Heart right ventricle (tissue), 16 donors: Measurements from ENCODE around the gene C16orf46. TPM values are rescaled to one million over a fixed set of nuclear protein-coding genes. Genes with fewer than 3 reads are reported as not detected.

Experiments
- ATAC-seq, 8 donors: fragments of 200-7000 bp; cut with Tn5 transposase; one replicate each; pipeline ENCODE4 v1.9.1; 2020; ENCODE audit warnings: mild to moderate bottlenecking in 8 of 8, moderate library complexity in 8 of 8, moderate number of reproducible peaks in 1 of 8
- DNase-seq, 2 donors: peaks; one replicate each; pipeline ENCODE4 v3.0.0-alpha.2; 2020
- H3K27ac ChIP-seq, 10 donors: fragments of 200-600 bp; sonication (generic) in 2 of 10; one replicate each; pipeline versions ENCODE4 v1.5.0 to v1.8.0; 2020 to 2022; ENCODE audit warnings: mild to moderate bottlenecking in 3 of 10
- H3K27me3 ChIP-seq, 7 donors: fragments of 200-600 bp; one replicate each; pipeline ENCODE4 v1.8.0; 2021 to 2022; ENCODE audit warnings: mild to moderate bottlenecking in 2 of 7
- H3K36me3 ChIP-seq, 9 donors: fragments of 200-600 bp; sonication (generic) in 1 of 9; one replicate each; pipeline versions ENCODE4 v1.5.0 to v1.8.0; 2020 to 2022; ENCODE audit warnings: mild to moderate bottlenecking in 2 of 9
- H3K4me1 ChIP-seq, 9 donors: fragments of 200-600 bp; sonication (generic) in 1 of 9; one replicate each; pipeline versions ENCODE4 v1.5.0 to v1.8.0; 2020 to 2022; ENCODE audit warnings: mild to moderate bottlenecking in 4 of 9
- H3K4me3 ChIP-seq, 10 donors: fragments of 200-600 bp; sonication (generic) in 2 of 10; one replicate each; pipeline versions ENCODE4 v1.5.0 to v1.8.0; 2020 to 2022; ENCODE audit warnings: mild to moderate bottlenecking in 7 of 10, moderate library complexity in 2 of 10
- H3K9me3 ChIP-seq, 11 donors: fragments of 200-600 bp in 10 of 11; sonication (generic) in 2 of 11; one replicate each; pipeline versions ENCODE4 v1.5.0 to v1.8.0; 2013 to 2022; ENCODE audit warnings: mild to moderate bottlenecking in 2 of 11, control low read depth in 1 of 11, moderate library complexity in 1 of 11
- WGBS, 2 donors: extraction: QIAGEN DNeasy Blood & Tissue Kit; methylation state at CpG; one replicate each; pipeline ENCODE4 v1.1.7; 2013; ENCODE audit warnings: inconsistent platforms in 1 of 2; 5-methylcytosine and 5-hydroxymethylcytosine counted together
- intact Hi-C, 10 donors: fragments of 100-400 bp; cut with DNase I; formaldehyde crosslinking; loops; one replicate each; pipeline versions ENCODE4 v1.11.1 to v1.14.2; 2022
- polyA plus RNA-seq, 2 donors: library from polyadenylated mRNA; stranded (reverse); fragments of 200-250 nt; gene quantifications; one replicate each; pipeline ENCODE4 v1.2.3, GENCODE V29; 2013
- total RNA-seq, 10 donors: library from RNA; stranded (reverse); fragmentation: NEBNext Ultra II Directional in 3 of 10; extraction: Animal tissue kit (Norgen Biotek cat#: 25700) in 3 of 10; gene quantifications; one replicate each; pipeline versions ENCODE4 v1.2.1 to v1.2.4, GENCODE V29; 2021 to 2023
- TF ChIP-seq, protein P1 (sequence below), 9 donors: fragments of 200-600 bp; sonication (generic) in 2 of 9; IDR thresholded peaks; one replicate each; pipeline versions ENCODE4 v1.5.0 to v1.8.0; 2021 to 2022; ENCODE audit warnings: antibody characterized with exemption in 9 of 9, mild to moderate bottlenecking in 5 of 9, moderate library complexity in 1 of 9
- donor health status: Arrhythmogenic right ventricular cardiomyopathy.
- donor health status: ischemic (EF 13 %, LVEDD 7.1; RV severe dilation, severe dysfunction).
- donor health status: healthy with polysubstance abuse.
- donor health status: DM: no; HTN: yes; CAD: no.
- donor health status: DM: no; HTN: no; CAD: no.
- donor health status: ischemic (EF 25% LVEDD 6.9; RV normal size, moderate dysfunction).
- donor health status: ischemic (EF 25% LVEDD 5.7; RV mildly dilated, moderate dysfunction).
- donor health status: healthy.
- donor health status: DM: yes; HTN: yes; CAD: no.
- donor health status: Ischemic cardiomyopathy.
- donor health status: ischemic (EF 35%, LVEDD 5.7; RV mildly dilated, moderate dysfunction).
- donor health status: nonischemic (EF 11% LVEDD 7.7; RV severe dilation, severe dysfunction).
- donor health status: DM: yes; HTN: yes; CAD: no.
- donor health status: PGD.
- donor health status: ischemic (EF 29% LVEDD 5.4; RV normal size, mild dysfunction).
- donor health status: nonischemic (EF 23%, LVEDD 6.1; RV moderate dilation, normal function).

Gene C16orf46
- total and polyA plus RNA-seq, 12 donors, result 0.19 to 2.0 (median 0.57) TPM; not detected in 3

DNA sequence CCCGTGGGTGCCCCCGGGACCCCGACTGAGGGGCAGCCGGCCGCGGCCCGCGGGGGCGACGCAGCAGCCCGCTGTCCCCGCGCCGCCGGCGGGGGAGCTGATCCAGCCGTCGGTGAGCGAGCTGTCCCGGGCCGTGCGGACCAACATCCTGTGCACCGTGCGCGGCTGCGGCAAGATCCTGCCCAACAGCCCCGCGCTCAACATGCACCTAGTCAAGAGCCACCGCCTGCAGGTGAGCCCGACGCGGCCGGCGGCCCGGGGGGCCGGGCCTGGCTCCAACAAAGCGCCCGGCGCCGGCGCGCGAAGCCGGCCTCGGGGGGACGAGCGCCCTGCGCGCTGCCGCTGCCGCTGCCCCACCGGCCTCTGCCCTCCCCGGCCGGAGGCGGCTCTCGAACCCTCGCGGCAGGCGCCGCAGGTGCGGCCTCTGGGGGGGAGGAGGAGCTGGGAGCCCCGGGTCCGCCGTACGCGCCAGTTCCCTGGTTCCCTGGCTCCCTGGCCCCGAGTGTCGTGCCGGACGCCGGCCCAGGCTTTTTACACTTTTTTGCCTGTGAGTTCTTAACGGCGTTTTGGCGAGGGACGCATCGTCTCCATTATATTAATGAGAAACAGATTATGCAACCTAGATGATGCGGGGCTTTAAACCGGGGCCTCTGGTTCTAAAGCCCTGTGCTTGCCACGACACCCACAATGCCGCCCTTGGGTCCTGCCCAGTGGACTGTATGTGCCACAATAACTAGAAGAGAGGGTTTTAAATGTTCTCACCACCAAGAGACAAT lies 40.9 kb downstream of the C16orf46 start:
- Histone ChIP-seq H3K4me3 (peak overlapping the region; percentile 68 to 95 (median 77)), H3K27me3 (no peaks in the 10 kb centered on the region), H3K9me3 (no peaks in the 10 kb centered on the region), H3K36me3 (peaks cover 0 to 33% (median 0%) of the 10 kb centered on the region in 9 donors), H3K4me1 (peaks cover 0 to 43% (median 25%) of the 10 kb centered on the region in 9 donors), H3K27ac (peak overlapping the region; percentile 73 to 90 (median 81))
- ATAC-seq (peak in 6 of 8 donors; percentile 20 to 53 (median 36)), DNase-seq (peak; percentile 12 to 39)
- TF ChIP-seq, protein P1, sequence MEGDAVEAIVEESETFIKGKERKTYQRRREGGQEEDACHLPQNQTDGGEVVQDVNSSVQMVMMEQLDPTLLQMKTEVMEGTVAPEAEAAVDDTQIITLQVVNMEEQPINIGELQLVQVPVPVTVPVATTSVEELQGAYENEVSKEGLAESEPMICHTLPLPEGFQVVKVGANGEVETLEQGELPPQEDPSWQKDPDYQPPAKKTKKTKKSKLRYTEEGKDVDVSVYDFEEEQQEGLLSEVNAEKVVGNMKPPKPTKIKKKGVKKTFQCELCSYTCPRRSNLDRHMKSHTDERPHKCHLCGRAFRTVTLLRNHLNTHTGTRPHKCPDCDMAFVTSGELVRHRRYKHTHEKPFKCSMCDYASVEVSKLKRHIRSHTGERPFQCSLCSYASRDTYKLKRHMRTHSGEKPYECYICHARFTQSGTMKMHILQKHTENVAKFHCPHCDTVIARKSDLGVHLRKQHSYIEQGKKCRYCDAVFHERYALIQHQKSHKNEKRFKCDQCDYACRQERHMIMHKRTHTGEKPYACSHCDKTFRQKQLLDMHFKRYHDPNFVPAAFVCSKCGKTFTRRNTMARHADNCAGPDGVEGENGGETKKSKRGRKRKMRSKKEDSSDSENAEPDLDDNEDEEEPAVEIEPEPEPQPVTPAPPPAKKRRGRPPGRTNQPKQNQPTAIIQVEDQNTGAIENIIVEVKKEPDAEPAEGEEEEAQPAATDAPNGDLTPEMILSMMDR (IDR thresholded peaks at IDR 0.05), result peak in 2 of 9 donors; percentile 7 to 18
- 0 to 1% methylated on average over 80 of the region's 80 CpGs for WGBS, 2 donors
- intact Hi-C loops, result loop anchor here in 7 of 10 donors (1.0 to 10.0 kb wide), 9 partner anchors 29 to 709 kb away; partner anchors contain the start of genes C16orf46 (in 6 of the 7), CENPN (in 1 of the 7), GAN (in 1 of the 7) and GCSH (in 1 of the 7)

DNA sequence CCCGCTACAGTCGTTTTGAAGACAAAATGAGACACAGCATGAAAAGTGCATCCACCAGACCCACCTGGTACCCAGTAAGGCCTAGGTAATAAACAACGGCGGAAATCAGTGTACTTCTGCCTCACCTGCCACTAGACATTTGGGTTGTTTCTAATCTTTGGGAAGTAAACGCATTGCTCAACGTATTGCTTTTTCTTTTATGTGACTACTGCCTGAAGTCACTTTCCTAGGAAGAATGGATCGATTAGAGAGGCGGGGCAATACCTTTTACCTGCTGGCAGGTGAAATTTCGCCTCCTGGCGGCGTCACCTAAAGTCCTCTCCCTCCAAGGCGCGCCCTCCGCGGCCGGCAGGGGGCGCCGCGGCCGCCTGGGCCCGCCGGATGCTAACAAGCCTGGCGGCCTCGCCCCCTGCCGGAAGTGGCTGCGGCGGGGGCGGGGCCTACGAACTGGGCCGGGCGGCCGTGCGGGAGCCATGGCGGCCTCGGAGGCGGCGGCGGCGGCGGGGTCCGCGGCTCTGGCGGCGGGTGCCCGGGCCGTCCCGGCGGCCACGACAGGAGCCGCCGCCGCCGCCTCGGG lies 41.6 kb downstream of the C16orf46 start, which contains the start of gene ATMIN:
ATMIN (plus strand) TSS at position 445 of the 577 bp plus-strand sequence; CDS start at position 474, 29 bp downstream.
- TF ChIP-seq, protein P1 (IDR thresholded peaks at IDR 0.05), result peak; percentile 89 to 98 (median 96)

DNA sequence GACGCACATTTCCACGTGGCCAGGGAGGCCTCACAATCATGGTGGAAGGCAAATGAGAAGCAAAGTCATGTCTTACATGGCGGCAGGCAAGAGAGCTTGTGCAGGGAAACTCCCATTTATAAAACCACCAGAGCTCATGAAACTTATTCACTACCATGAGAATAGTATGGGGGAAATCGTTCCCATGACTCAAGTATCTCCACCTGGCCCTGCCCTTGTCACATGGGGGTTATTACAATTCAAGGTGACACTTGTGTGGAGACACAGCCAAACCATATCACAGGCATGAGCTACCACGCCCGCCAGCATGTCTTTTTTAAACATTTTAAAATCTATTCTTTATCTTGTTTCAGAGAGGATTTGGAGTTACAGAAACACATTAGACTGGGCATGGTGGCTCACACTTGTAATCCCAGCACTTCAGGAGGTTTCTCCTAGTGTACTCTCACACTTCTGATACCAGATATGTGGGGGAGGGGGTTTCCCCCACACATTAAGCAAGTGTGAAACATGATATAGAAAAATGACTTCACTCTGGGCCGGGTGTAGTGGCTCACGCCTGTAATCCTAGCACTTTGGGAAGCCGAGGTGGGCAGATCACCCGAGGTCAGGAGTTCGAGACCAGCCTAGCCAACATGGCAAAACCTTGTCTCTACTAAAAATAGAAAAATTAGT lies 47.0 kb downstream of the C16orf46 start:
- ATAC-seq, result no peak
- H3K36me3 ChIP-seq, result peaks cover 0 to 39% (median 0%) of the 10 kb centered on the region in 9 donors
- H3K4me1 ChIP-seq, result peaks cover 0 to under 1% (median 0%) of the 10 kb centered on the region in 9 donors
- intact Hi-C loops, result loop anchor here in 3 of 10 donors (10.0 kb wide), 3 partner anchors 285 to 715 kb away; partner anchors contain the start of gene GAN (in 1 of the 3)
- TF ChIP-seq, protein P1 (IDR thresholded peaks at IDR 0.05), result no peak
- no peaks in the 10 kb centered on the region for H3K9me3 ChIP-seq
- no peaks in the 10 kb centered on the region for H3K27me3 ChIP-seq
- DNase-seq, result no peak
- 81 to 94% methylated on average over 11 of the region's 11 CpGs for WGBS, 2 donors
- no peak overlapping the region for H3K27ac ChIP-seq
- no peak overlapping the region for H3K4me3 ChIP-seq

More for the DNA sequence above, 41.6 kb downstream of the C16orf46 start, which contains the start of gene ATMIN:
- Histone ChIP-seq H3K27me3 (no peaks in the 10 kb centered on the region), H3K36me3 (peaks cover 0 to 27% (median 0%) of the 10 kb centered on the region in 9 donors), H3K27ac (peak within 1 kb of the TSS; percentile 73 to 90 (median 81)), H3K9me3 (no peaks in the 10 kb centered on the region), H3K4me3 (peak within 1 kb of the TSS; percentile 68 to 95 (median 77)), H3K4me1 (peaks cover 0 to 43% (median 25%) of the 10 kb centered on the region in 9 donors)
- DNase-seq, result peak; percentile 76 to 89
- ATAC-seq, result peak; percentile 91 to 97 (median 96)
- 5 to 9% methylated on average over 46 to 54 of the region's 54 CpGs for WGBS, 2 donors
- intact Hi-C loops, result loop anchor here in 6 of 10 donors (1.0 to 10.0 kb wide), 7 partner anchors 28 to 709 kb away; partner anchors contain the start of genes C16orf46 (in 5 of the 6), CENPN (in 1 of the 6), GAN (in 1 of the 6) and GCSH (in 1 of the 6)
